ENCODE results near the gene CBLL2. TPM values are rescaled to one million over a fixed set of nuclear protein-coding genes. Genes with fewer than 3 reads are reported as not detected.
A peak's percentile ranks its signal among the peaks of the same experiment; 100 is the strongest.

The CBLL2 gene
- total RNA-seq, 1 donor = not detected

- no peak overlapping the region for H3K4me3 ChIP-seq (ENCODE audit: low read depth, low read length)
- TF ChIP-seq, protein P1, sequence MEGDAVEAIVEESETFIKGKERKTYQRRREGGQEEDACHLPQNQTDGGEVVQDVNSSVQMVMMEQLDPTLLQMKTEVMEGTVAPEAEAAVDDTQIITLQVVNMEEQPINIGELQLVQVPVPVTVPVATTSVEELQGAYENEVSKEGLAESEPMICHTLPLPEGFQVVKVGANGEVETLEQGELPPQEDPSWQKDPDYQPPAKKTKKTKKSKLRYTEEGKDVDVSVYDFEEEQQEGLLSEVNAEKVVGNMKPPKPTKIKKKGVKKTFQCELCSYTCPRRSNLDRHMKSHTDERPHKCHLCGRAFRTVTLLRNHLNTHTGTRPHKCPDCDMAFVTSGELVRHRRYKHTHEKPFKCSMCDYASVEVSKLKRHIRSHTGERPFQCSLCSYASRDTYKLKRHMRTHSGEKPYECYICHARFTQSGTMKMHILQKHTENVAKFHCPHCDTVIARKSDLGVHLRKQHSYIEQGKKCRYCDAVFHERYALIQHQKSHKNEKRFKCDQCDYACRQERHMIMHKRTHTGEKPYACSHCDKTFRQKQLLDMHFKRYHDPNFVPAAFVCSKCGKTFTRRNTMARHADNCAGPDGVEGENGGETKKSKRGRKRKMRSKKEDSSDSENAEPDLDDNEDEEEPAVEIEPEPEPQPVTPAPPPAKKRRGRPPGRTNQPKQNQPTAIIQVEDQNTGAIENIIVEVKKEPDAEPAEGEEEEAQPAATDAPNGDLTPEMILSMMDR (IDR thresholded peaks at IDR 0.05; ENCODE audit: insufficient read depth, low read length) = no peak
- DNase-seq (ENCODE audit: low read depth) = peak; percentile 65
Measured at GRCh38 chrX:22323541-22323940, 50.8 kb downstream of the CBLL2 start.

Other genes with a start within 250 kb of the CBLL2 start
- 5.6 and 6.7 TPM in 2 replicates for gene PHEX, start 240.6 kb upstream of the CBLL2 start, total RNA-seq (ENCODE audit: low replicate concordance)

Measured in fibroblast of the aortic adventitia (primary cell).